GM12878 (cell line): ENCODE measurements around the gene C10orf105. TPM values are rescaled to one million over a fixed set of nuclear protein-coding genes. Genes with fewer than 3 reads are reported as not detected.

Source experiments
- ATAC-seq: fragments of 200-7000 bp; cut with Tn5 transposase; 3 replicates; pipeline ENCODE4 v1.9.1; 2020; ENCODE audit warnings: mild to moderate bottlenecking, moderate library complexity
- BruUV-seq: library from RNA; stranded (reverse); fragments of 400-500 nt; replicated peaks from 2 replicates; lab custom pipeline; 2021; lab: Mats Ljungman, UMichigan
- CTCF ChIA-PET: fragments of 300-600 bp; sonication (Branson Sonifier 250); formaldehyde crosslinking; extraction: SDS; loops from one replicate; lab custom pipeline; 2021; ENCODE audit warnings: inconsistent platforms; lab: Yijun Ruan, JAX
- POLR2A ChIA-PET: fragments of 350-600 bp; formaldehyde crosslinking; extraction: SDS; loops from one replicate; lab custom pipeline; 2021; ENCODE audit warnings: inconsistent platforms; lab: Charles Lee
- RAD21 ChIA-PET: fragments of 300-600 bp; sonication (Branson Sonifier 250); formaldehyde crosslinking; loops from one replicate; lab custom pipeline; 2023; ENCODE audit warnings: antibody characterized with exemption; ENCODE audit not compliant: unreplicated experiment; lab: Charles Lee
- SMC1A ChIA-PET: fragments of 300-600 bp; sonication (Branson Sonifier 250); formaldehyde crosslinking; loops from one replicate; lab custom pipeline; 2023; ENCODE audit not compliant: unreplicated experiment, uncharacterized antibody; lab: Charles Lee
- DNase-seq: peaks from one replicate; pipeline ENCODE4 v3.0.0-alpha.2; 2011; ENCODE audit warnings: low read depth, low spot score
- FAIRE-seq: peaks from 3 replicates; lab custom pipeline; 2011; peaks lifted over from hg19 to GRCh38; lab: Jason Lieb, UNC
- H2AFZ ChIP-seq: 2 replicates; pipeline ENCODE4 v1.6.0; 2011; ENCODE audit warnings: low read depth, low read length, control low read depth; ENCODE audit not compliant: control insufficient read depth
- H3K27ac ChIP-seq: 2 replicates; pipeline ENCODE4 v1.5.1; 2011; ENCODE audit warnings: control low read depth; ENCODE audit not compliant: control insufficient read depth, insufficient read depth
- H3K27me3 ChIP-seq, 2 experiments: replicated peaks in 1 of 2; 2 replicates each; pipeline versions ENCODE4 v1.6.0 to v1.6.1; 2011; ENCODE audit warnings: low read length in 1 of 2; ENCODE audit not compliant: control insufficient read depth in 2 of 2, insufficient read depth in 2 of 2
- H3K36me3 ChIP-seq, 2 experiments: 2 replicates each; pipeline ENCODE4 v1.5.1; 2011; ENCODE audit warnings: low read length in 1 of 2; ENCODE audit not compliant: control insufficient read depth in 2 of 2, insufficient read depth in 2 of 2
- H3K4me1 ChIP-seq: 2 replicates; pipeline ENCODE4 v1.6.1; 2011; ENCODE audit warnings: mild to moderate bottlenecking, low read length, moderate library complexity, mixed read lengths; ENCODE audit not compliant: control insufficient read depth, insufficient read depth
- H3K4me2 ChIP-seq: 2 replicates; pipeline ENCODE4 v1.6.0; 2011; ENCODE audit warnings: control low read depth; ENCODE audit not compliant: control insufficient read depth, insufficient read depth
- H3K4me3 ChIP-seq: fragments of 200-600 bp; sonication (generic); 2 replicates; pipeline ENCODE4 v1.5.1; 2016
- H3K79me2 ChIP-seq: 2 replicates; pipeline ENCODE4 v1.6.0; 2011; ENCODE audit warnings: low read length; ENCODE audit not compliant: control insufficient read depth, insufficient read depth
- H3K9ac ChIP-seq: 2 replicates; pipeline ENCODE4 v1.8.0; 2011; ENCODE audit warnings: low read length, control low read depth, mixed read lengths; ENCODE audit not compliant: control insufficient read depth, insufficient read depth
- H3K9me3 ChIP-seq: replicated peaks from 3 replicates; pipeline ENCODE4 v1.5.1; 2011; ENCODE audit warnings: mild to moderate bottlenecking, low read length; ENCODE audit not compliant: control insufficient read depth, insufficient read depth
- H4K20me1 ChIP-seq: 2 replicates; pipeline ENCODE4 v1.6.0; 2011; ENCODE audit not compliant: control insufficient read depth, insufficient read depth
- BMI1 ChIP-seq: fragments of 450-650 bp; IDR thresholded peaks from 2 replicates; pipeline ENCODE4 v1.6.1; 2016; ENCODE audit warnings: mild to moderate bottlenecking, moderate library complexity, borderline replicate concordance
- CHD1 ChIP-seq: IDR thresholded peaks from 2 replicates; pipeline ENCODE4 v1.6.1; 2012; ENCODE audit warnings: low read depth, low read length, improper control_type of control experiment
- EZH2 ChIP-seq: IDR thresholded peaks from 2 replicates; pipeline ENCODE4 v1.6.1; 2012; ENCODE audit warnings: low read depth, mild to moderate bottlenecking, control low read depth, inconsistent platforms, low read length, borderline replicate concordance; ENCODE audit not compliant: control insufficient read depth
- IKZF1 ChIP-seq: fragments of 450-650 bp; conservative IDR thresholded peaks from 2 replicates; pipeline ENCODE4 v1.6.1; 2017; ENCODE audit warnings: antibody characterized with exemption, mild to moderate bottlenecking
- JUND ChIP-seq: IDR thresholded peaks from 2 replicates; pipeline ENCODE4 v1.6.1; 2012; ENCODE audit warnings: low read depth, mild to moderate bottlenecking, low read length, improper control_type of control experiment, moderate library complexity
- LARP7 ChIP-seq: fragments of 450-650 bp; IDR thresholded peaks from 2 replicates; pipeline ENCODE4 v1.6.1; 2017; ENCODE audit warnings: mild to moderate bottlenecking
- MTA2 ChIP-seq: fragments of 450-650 bp; IDR thresholded peaks from 2 replicates; pipeline ENCODE4 v1.6.1; 2016; ENCODE audit warnings: low read depth, mild to moderate bottlenecking, moderate library complexity
- MTA3 ChIP-seq: IDR thresholded peaks from 2 replicates; pipeline ENCODE4 v1.6.1; 2012; ENCODE audit warnings: low read length, inconsistent platforms, borderline replicate concordance
- MYC ChIP-seq: IDR thresholded peaks from 2 replicates; pipeline ENCODE4 v1.6.1; 2011; ENCODE audit warnings: mild to moderate bottlenecking, low read length, moderate library complexity, inconsistent platforms; ENCODE audit not compliant: insufficient read depth, insufficient replicate concordance, insufficient read length, severe bottlenecking
- NR2C2 ChIP-seq: IDR thresholded peaks from 2 replicates; pipeline ENCODE4 v1.6.1; 2011; ENCODE audit warnings: borderline replicate concordance, low read depth; ENCODE audit not compliant: control insufficient read depth, insufficient read length
- PAX8 ChIP-seq: fragments of 450-650 bp; IDR thresholded peaks from 2 replicates; pipeline ENCODE4 v1.6.1; 2017; ENCODE audit warnings: mild to moderate bottlenecking, moderate library complexity
- PML ChIP-seq: IDR thresholded peaks from 2 replicates; pipeline ENCODE4 v1.6.1; 2012; ENCODE audit warnings: low read length, inconsistent platforms
- REST ChIP-seq: IDR thresholded peaks from 2 replicates; pipeline ENCODE4 v1.6.1; 2012; ENCODE audit warnings: mild to moderate bottlenecking, low read depth, low read length
- ZZZ3 ChIP-seq: IDR thresholded peaks from 2 replicates; pipeline ENCODE4 v1.6.1; 2011; ENCODE audit warnings: low read depth; ENCODE audit not compliant: control insufficient read depth, insufficient read length
- WGBS: methylation state at CpG from one replicate; pipeline ENCODE4 v1.1.6; 2016; ENCODE audit warnings: low lambda C conversion rate; ENCODE audit not compliant: insufficient replicate concordance, insufficient coverage; ENCODE audit errors: missing lambda C conversion rate; 5-methylcytosine and 5-hydroxymethylcytosine counted together
- in situ Hi-C: fragments of 300-500 bp; cut with MboI; formaldehyde crosslinking; loops from 9 replicates; pipeline ENCODE4 v1.14.3; 2018; ENCODE audit warnings: mixed read lengths
- intact Hi-C: fragments of 100-400 bp; cut with micrococcal nuclease; formaldehyde crosslinking; loops from one replicate; pipeline ENCODE4 v1.14.2; 2022; ENCODE audit not compliant: unreplicated experiment
- polyA plus RNA-seq, 11 experiments: library from polyadenylated mRNA; depleted of rRNA in 4 of 11; unstranded in 6 of 11; stranded (reverse) in 5 of 11; fragments of >200 nt; fragmentation: Nextera tagmentation in 4 of 11; fragmentation: Illumina TruSeq in 1 of 11; extraction: Ambion mirVana in 4 of 11; extraction: Trizol in 1 of 11; gene quantifications; 1 replicate in 1 of 11; 2 replicates in 10 of 11; pipeline versions ENCODE4 v1.2.1 to v1.2.3, GENCODE V29; 2011 to 2016; ENCODE audit warnings: inconsistent platforms in 2 of 11, missing spikeins in 2 of 11, low read depth in 1 of 11
- total RNA-seq, 4 experiments: library from RNA; depleted of rRNA in 3 of 4; stranded (reverse); fragments of >200 nt in 3 of 4; fragmentation: Illumina TruSeq in 1 of 4; extraction: Trizol in 1 of 4; gene quantifications; 2 replicates each; pipeline versions ENCODE4 v1.2.1 to v1.2.3, GENCODE V29; 2013 to 2021
- TF ChIP-seq, protein P1 (sequence below): fragments of 450-650 bp; IDR thresholded peaks from 2 replicates; pipeline ENCODE4 v1.6.1; 2017; ENCODE audit warnings: mild to moderate bottlenecking
- TF ChIP-seq, protein P2 (sequence below): fragments of 450-650 bp; IDR thresholded peaks from 2 replicates; pipeline ENCODE4 v1.6.1; 2017; ENCODE audit warnings: mild to moderate bottlenecking, low read depth, inconsistent platforms; ENCODE audit not compliant: poor library complexity, severe bottlenecking

Gene C10orf105
- total and polyA plus RNA-seq, 10 of the 15 experiments (the other 5 are each of a cell fraction or from before 2014, with no cell fraction given): 0.04 to 0.06 (median 0.05) TPM; not detected in 7

GRCh38 chr10:71717056-71717455 is 2.5 kb downstream of the C10orf105 start (continued):
- TF ChIP-seq PAX8: no peak
- TF ChIP-seq, all 136 proteins: peak for 0

DNA sequence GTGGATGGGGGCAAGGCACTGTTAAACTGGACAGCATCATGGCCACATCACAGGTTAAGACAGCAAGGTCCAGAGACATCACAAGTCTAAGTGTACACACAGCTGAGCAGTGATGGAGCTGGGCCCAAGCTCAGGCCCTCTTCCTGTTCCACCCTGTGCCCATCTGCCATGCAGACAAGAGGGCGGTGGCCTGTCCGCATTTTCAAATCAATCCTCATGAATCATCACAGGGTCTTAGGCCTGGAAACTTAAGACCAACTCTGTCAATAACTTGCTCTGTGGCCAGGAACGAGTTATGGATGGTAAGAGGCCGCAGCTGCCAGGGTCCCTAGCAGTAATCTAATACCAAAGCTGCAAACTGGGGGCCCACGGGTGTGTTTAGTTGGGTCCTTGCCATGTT is 3.2 kb downstream of the C10orf105 start:
- DNase-seq (no peak), FAIRE-seq (no peak), ATAC-seq (no peak)
- Histone ChIP-seq H3K4me3 (no peak overlapping the region), H3K9ac (no peak overlapping the region), H3K4me1 (peaks cover 26% of the 10 kb centered on the region), H3K79me2 (no peaks in the 10 kb centered on the region), H3K27ac (no peak overlapping the region), H2AFZ (no peak overlapping the region), H3K9me3 (no peaks in the 10 kb centered on the region), H3K36me3 (no peaks in the 10 kb centered on the region), H3K4me2 (no peak overlapping the region), H4K20me1 (no peaks in the 10 kb centered on the region), H3K27me3 (no peaks in the 10 kb centered on the region)
- ChIA-PET SMC1A (interaction anchor here (0.6 to 1.4 kb wide), 4 partner anchors 10 to 180 kb away, joined by 3 read pairs; no protein-coding TSS in a partner anchor), CTCF (interaction anchor here (1.0 to 2.5 kb wide), 5 partner anchors 9 to 332 kb away, joined by 3 to 8 read pairs (median 5); partner anchors contain the start of gene VSIR), RAD21 (interaction anchor here (0.8 to 2.2 kb wide), 2 partner anchors 58 to 95 kb away, joined by 4 to 6 read pairs; no protein-coding TSS in a partner anchor), POLR2A (no interaction called here)
- WGBS: 69% methylated on average over 5 of the region's 5 CpGs
- in situ Hi-C loops (no loop called here), intact Hi-C loops (no loop called here)
- no TSS peak for BruUV-seq
- TF ChIP-seq MTA3 (no peak), IKZF1 (no peak), ZZZ3 (no peak), BMI1 (no peak), CHD1 (no peak), MYC (no peak), MTA2 (no peak), EZH2 (no peak), REST (no peak), LARP7 (no peak), JUND (no peak), PML (no peak), NR2C2 (no peak)
- TF ChIP-seq, protein P1, sequence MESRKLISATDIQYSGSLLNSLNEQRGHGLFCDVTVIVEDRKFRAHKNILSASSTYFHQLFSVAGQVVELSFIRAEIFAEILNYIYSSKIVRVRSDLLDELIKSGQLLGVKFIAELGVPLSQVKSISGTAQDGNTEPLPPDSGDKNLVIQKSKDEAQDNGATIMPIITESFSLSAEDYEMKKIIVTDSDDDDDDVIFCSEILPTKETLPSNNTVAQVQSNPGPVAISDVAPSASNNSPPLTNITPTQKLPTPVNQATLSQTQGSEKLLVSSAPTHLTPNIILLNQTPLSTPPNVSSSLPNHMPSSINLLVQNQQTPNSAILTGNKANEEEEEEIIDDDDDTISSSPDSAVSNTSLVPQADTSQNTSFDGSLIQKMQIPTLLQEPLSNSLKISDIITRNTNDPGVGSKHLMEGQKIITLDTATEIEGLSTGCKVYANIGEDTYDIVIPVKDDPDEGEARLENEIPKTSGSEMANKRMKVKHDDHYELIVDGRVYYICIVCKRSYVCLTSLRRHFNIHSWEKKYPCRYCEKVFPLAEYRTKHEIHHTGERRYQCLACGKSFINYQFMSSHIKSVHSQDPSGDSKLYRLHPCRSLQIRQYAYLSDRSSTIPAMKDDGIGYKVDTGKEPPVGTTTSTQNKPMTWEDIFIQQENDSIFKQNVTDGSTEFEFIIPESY: no peak
- TF ChIP-seq, protein P2, sequence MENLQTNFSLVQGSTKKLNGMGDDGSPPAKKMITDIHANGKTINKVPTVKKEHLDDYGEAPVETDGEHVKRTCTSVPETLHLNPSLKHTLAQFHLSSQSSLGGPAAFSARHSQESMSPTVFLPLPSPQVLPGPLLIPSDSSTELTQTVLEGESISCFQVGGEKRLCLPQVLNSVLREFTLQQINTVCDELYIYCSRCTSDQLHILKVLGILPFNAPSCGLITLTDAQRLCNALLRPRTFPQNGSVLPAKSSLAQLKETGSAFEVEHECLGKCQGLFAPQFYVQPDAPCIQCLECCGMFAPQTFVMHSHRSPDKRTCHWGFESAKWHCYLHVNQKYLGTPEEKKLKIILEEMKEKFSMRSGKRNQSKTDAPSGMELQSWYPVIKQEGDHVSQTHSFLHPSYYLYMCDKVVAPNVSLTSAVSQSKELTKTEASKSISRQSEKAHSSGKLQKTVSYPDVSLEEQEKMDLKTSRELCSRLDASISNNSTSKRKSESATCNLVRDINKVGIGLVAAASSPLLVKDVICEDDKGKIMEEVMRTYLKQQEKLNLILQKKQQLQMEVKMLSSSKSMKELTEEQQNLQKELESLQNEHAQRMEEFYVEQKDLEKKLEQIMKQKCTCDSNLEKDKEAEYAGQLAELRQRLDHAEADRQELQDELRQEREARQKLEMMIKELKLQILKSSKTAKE: no peak
